ENCODE results near the gene AOX1.

DNA sequence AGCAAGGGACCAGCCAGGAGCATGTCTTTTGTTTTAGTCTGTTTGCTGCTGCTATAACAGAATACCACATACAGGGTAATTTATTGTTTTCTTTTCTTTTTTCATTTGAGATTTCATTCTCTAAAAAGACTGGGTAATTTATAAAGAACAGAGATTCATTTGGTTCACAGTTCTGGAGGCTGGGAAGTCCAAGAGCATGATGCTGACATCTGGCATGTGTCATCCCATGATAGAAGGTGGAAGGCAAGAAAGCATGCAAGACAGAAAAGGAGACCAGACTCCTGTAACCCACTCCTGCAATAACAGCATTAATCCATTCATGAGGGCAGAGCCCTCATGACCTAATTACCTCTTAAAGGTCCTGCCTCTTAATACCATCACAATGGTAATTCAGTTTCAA, 45.0 kb upstream of the AOX1 start:
- TF ChIP-seq POLR2A (IDR thresholded peaks at IDR 0.05), result no peak
- TF ChIP-seq, protein P1, sequence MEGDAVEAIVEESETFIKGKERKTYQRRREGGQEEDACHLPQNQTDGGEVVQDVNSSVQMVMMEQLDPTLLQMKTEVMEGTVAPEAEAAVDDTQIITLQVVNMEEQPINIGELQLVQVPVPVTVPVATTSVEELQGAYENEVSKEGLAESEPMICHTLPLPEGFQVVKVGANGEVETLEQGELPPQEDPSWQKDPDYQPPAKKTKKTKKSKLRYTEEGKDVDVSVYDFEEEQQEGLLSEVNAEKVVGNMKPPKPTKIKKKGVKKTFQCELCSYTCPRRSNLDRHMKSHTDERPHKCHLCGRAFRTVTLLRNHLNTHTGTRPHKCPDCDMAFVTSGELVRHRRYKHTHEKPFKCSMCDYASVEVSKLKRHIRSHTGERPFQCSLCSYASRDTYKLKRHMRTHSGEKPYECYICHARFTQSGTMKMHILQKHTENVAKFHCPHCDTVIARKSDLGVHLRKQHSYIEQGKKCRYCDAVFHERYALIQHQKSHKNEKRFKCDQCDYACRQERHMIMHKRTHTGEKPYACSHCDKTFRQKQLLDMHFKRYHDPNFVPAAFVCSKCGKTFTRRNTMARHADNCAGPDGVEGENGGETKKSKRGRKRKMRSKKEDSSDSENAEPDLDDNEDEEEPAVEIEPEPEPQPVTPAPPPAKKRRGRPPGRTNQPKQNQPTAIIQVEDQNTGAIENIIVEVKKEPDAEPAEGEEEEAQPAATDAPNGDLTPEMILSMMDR (IDR thresholded peaks at IDR 0.05), result no peak

Data from uterus (tissue), 2 donors.